GM12878 (cell line): Measurements from ENCODE around the gene WWTR1. TPM values are rescaled to one million over a fixed set of nuclear protein-coding genes. Genes with fewer than 3 reads are reported as not detected.

Experiments
- ATAC-seq: fragments of 200-7000 bp; cut with Tn5 transposase; 3 replicates; pipeline ENCODE4 v1.9.1; 2020; ENCODE audit warnings: mild to moderate bottlenecking, moderate library complexity
- BruUV-seq: library from RNA; stranded (reverse); fragments of 400-500 nt; replicated peaks from 2 replicates; lab custom pipeline; 2021; lab: Mats Ljungman, UMichigan
- CTCF ChIA-PET: fragments of 300-600 bp; sonication (Branson Sonifier 250); formaldehyde crosslinking; extraction: SDS; loops from one replicate; lab custom pipeline; 2021; ENCODE audit warnings: inconsistent platforms; lab: Yijun Ruan, JAX
- POLR2A ChIA-PET: fragments of 350-600 bp; formaldehyde crosslinking; extraction: SDS; loops from one replicate; lab custom pipeline; 2021; ENCODE audit warnings: inconsistent platforms; lab: Charles Lee
- RAD21 ChIA-PET: fragments of 300-600 bp; sonication (Branson Sonifier 250); formaldehyde crosslinking; loops from one replicate; lab custom pipeline; 2023; ENCODE audit warnings: antibody characterized with exemption; ENCODE audit not compliant: unreplicated experiment; lab: Charles Lee
- SMC1A ChIA-PET: fragments of 300-600 bp; sonication (Branson Sonifier 250); formaldehyde crosslinking; loops from one replicate; lab custom pipeline; 2023; ENCODE audit not compliant: unreplicated experiment, uncharacterized antibody; lab: Charles Lee
- DNase-seq: peaks from one replicate; pipeline ENCODE4 v3.0.0-alpha.2; 2011; ENCODE audit warnings: low read depth, low spot score
- FAIRE-seq: peaks from 3 replicates; lab custom pipeline; 2011; peaks lifted over from hg19 to GRCh38; lab: Jason Lieb, UNC
- H2AFZ ChIP-seq: 2 replicates; pipeline ENCODE4 v1.6.0; 2011; ENCODE audit warnings: low read depth, low read length, control low read depth; ENCODE audit not compliant: control insufficient read depth
- H3K27ac ChIP-seq: 2 replicates; pipeline ENCODE4 v1.5.1; 2011; ENCODE audit warnings: control low read depth; ENCODE audit not compliant: control insufficient read depth, insufficient read depth
- H3K27me3 ChIP-seq, 2 experiments: replicated peaks in 1 of 2; 2 replicates each; pipeline versions ENCODE4 v1.6.0 to v1.6.1; 2011; ENCODE audit warnings: low read length in 1 of 2; ENCODE audit not compliant: control insufficient read depth in 2 of 2, insufficient read depth in 2 of 2
- H3K36me3 ChIP-seq, 2 experiments: 2 replicates each; pipeline ENCODE4 v1.5.1; 2011; ENCODE audit warnings: low read length in 1 of 2; ENCODE audit not compliant: control insufficient read depth in 2 of 2, insufficient read depth in 2 of 2
- H3K4me1 ChIP-seq: 2 replicates; pipeline ENCODE4 v1.6.1; 2011; ENCODE audit warnings: mild to moderate bottlenecking, low read length, moderate library complexity, mixed read lengths; ENCODE audit not compliant: control insufficient read depth, insufficient read depth
- H3K4me2 ChIP-seq: 2 replicates; pipeline ENCODE4 v1.6.0; 2011; ENCODE audit warnings: control low read depth; ENCODE audit not compliant: control insufficient read depth, insufficient read depth
- H3K4me3 ChIP-seq: fragments of 200-600 bp; sonication (generic); 2 replicates; pipeline ENCODE4 v1.5.1; 2016
- H3K79me2 ChIP-seq: 2 replicates; pipeline ENCODE4 v1.6.0; 2011; ENCODE audit warnings: low read length; ENCODE audit not compliant: control insufficient read depth, insufficient read depth
- H3K9ac ChIP-seq: 2 replicates; pipeline ENCODE4 v1.8.0; 2011; ENCODE audit warnings: low read length, control low read depth, mixed read lengths; ENCODE audit not compliant: control insufficient read depth, insufficient read depth
- H3K9me3 ChIP-seq: replicated peaks from 3 replicates; pipeline ENCODE4 v1.5.1; 2011; ENCODE audit warnings: mild to moderate bottlenecking, low read length; ENCODE audit not compliant: control insufficient read depth, insufficient read depth
- H4K20me1 ChIP-seq: 2 replicates; pipeline ENCODE4 v1.6.0; 2011; ENCODE audit not compliant: control insufficient read depth, insufficient read depth
- ESRRA ChIP-seq: IDR thresholded peaks from 2 replicates; pipeline ENCODE4 v1.6.1; 2012; ENCODE audit warnings: mild to moderate bottlenecking, low read length, improper control_type of control experiment
- MTA2 ChIP-seq: fragments of 450-650 bp; IDR thresholded peaks from 2 replicates; pipeline ENCODE4 v1.6.1; 2016; ENCODE audit warnings: low read depth, mild to moderate bottlenecking, moderate library complexity
- NR2C1 ChIP-seq: fragments of 450-650 bp; IDR thresholded peaks from 2 replicates; pipeline ENCODE4 v1.6.1; 2017; ENCODE audit warnings: antibody characterized with exemption, mild to moderate bottlenecking, moderate library complexity
- TARDBP ChIP-seq: IDR thresholded peaks from 2 replicates; pipeline ENCODE4 v1.6.1; 2016; ENCODE audit warnings: borderline replicate concordance
- WGBS: methylation state at CpG from one replicate; pipeline ENCODE4 v1.1.6; 2016; ENCODE audit warnings: low lambda C conversion rate; ENCODE audit not compliant: insufficient replicate concordance, insufficient coverage; ENCODE audit errors: missing lambda C conversion rate; 5-methylcytosine and 5-hydroxymethylcytosine counted together
- in situ Hi-C: fragments of 300-500 bp; cut with MboI; formaldehyde crosslinking; loops from 9 replicates; pipeline ENCODE4 v1.14.3; 2018; ENCODE audit warnings: mixed read lengths
- intact Hi-C: fragments of 100-400 bp; cut with micrococcal nuclease; formaldehyde crosslinking; loops from one replicate; pipeline ENCODE4 v1.14.2; 2022; ENCODE audit not compliant: unreplicated experiment
- polyA plus RNA-seq, 11 experiments: library from polyadenylated mRNA; depleted of rRNA in 4 of 11; unstranded in 6 of 11; stranded (reverse) in 5 of 11; fragments of >200 nt; fragmentation: Nextera tagmentation in 4 of 11; fragmentation: Illumina TruSeq in 1 of 11; extraction: Ambion mirVana in 4 of 11; extraction: Trizol in 1 of 11; gene quantifications; 1 replicate in 1 of 11; 2 replicates in 10 of 11; pipeline versions ENCODE4 v1.2.1 to v1.2.3, GENCODE V29; 2011 to 2016; ENCODE audit warnings: inconsistent platforms in 2 of 11, missing spikeins in 2 of 11, low read depth in 1 of 11
- total RNA-seq, 4 experiments: library from RNA; depleted of rRNA in 3 of 4; stranded (reverse); fragments of >200 nt in 3 of 4; fragmentation: Illumina TruSeq in 1 of 4; extraction: Trizol in 1 of 4; gene quantifications; 2 replicates each; pipeline versions ENCODE4 v1.2.1 to v1.2.3, GENCODE V29; 2013 to 2021
- TF ChIP-seq, protein P1 (sequence below): IDR thresholded peaks from 2 replicates; pipeline ENCODE4 v1.6.1; 2011; ENCODE audit warnings: low read depth, low read length, improper control_type of control experiment, borderline replicate concordance
- TF ChIP-seq, protein P2 (sequence below): fragments of 150-350 bp; IDR thresholded peaks from 2 replicates; pipeline ENCODE4 v1.6.1; 2016; ENCODE audit warnings: low read depth, low read length

WWTR1 gene
- total and polyA plus RNA-seq, 10 of the 15 experiments (the other 5 are each of a cell fraction or from before 2014, with no cell fraction given), result 2.5 to 18.5 (median 5.8) TPM

DNA sequence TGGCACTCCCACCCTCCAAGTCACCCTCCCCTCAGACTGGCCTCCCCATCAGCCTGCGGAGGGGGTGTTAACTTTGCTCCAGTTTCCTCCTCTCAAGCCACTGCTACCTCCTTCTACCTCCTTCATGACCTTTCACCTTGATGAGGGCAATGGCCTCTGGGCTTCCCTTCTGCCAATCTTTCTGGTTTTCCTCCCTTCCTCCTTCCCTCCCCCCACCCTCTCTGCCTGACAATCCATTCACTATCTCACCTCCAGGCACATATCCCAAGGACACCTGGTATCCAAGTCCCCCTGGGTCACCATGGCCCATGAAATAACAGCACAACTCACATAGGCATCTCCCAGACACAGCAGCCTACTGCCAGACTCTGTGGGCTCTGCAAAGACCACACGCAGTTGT lies 80.0 kb downstream of the WWTR1 start:
- no TSS peak for BruUV-seq
- ATAC-seq, result no peak
- CTCF ChIA-PET, result interaction anchor here (1.1 to 12.3 kb wide), 3 partner anchors 7 to 231 kb away, joined by 3 to 147 read pairs (median 48); no protein-coding TSS in a partner anchor

More for the DNA sequence above, 80.0 kb downstream of the WWTR1 start:
- H3K79me2 ChIP-seq, result peaks cover 20% of the 10 kb centered on the region
- H3K27me3 ChIP-seq, result no peaks in the 10 kb centered on the region
- H3K9me3 ChIP-seq, result no peaks in the 10 kb centered on the region
- H3K36me3 ChIP-seq, result peaks cover 2% of the 10 kb centered on the region in 2 experiments; a peak in 2 of 4 replicates
- POLR2A ChIA-PET, result interaction anchor here (0.9 to 8.3 kb wide), 2 partner anchors 9 to 26 kb away, joined by 3 to 87 read pairs; no protein-coding TSS in a partner anchor
- intact Hi-C loops, result no loop called here
- no peak overlapping the region for H3K4me3 ChIP-seq
- H3K9ac ChIP-seq, result no peak overlapping the region
- FAIRE-seq, result no peak
- peaks cover 75% of the 10 kb centered on the region for H3K4me1 ChIP-seq
- in situ Hi-C loops, result loop anchor here (25.0 kb wide), 1 partner anchor 1266 kb away; no protein-coding TSS in a partner anchor
- H4K20me1 ChIP-seq, result no peaks in the 10 kb centered on the region
- RAD21 ChIA-PET, result interaction anchor here (1.8 to 5.1 kb wide), 5 partner anchors 9 to 140 kb away, joined by 4 to 117 read pairs (median 88); partner anchors contain the start of gene WWTR1
- WGBS, result 98% methylated on average over 2 of the region's 2 CpGs
- H3K4me2 ChIP-seq, result no peak overlapping the region
- no peak for DNase-seq
- no peak overlapping the region for H3K27ac ChIP-seq
- TF ChIP-seq, protein P1, sequence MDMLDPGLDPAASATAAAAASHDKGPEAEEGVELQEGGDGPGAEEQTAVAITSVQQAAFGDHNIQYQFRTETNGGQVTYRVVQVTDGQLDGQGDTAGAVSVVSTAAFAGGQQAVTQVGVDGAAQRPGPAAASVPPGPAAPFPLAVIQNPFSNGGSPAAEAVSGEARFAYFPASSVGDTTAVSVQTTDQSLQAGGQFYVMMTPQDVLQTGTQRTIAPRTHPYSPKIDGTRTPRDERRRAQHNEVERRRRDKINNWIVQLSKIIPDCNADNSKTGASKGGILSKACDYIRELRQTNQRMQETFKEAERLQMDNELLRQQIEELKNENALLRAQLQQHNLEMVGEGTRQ, result no peak
- TF ChIP-seq ESRRA, result no peak
- no peak for TF ChIP-seq MTA2
- peak; percentile 30; the same call in 1 of the 2 replicates for TF ChIP-seq NR2C1
- TF ChIP-seq, protein P2, sequence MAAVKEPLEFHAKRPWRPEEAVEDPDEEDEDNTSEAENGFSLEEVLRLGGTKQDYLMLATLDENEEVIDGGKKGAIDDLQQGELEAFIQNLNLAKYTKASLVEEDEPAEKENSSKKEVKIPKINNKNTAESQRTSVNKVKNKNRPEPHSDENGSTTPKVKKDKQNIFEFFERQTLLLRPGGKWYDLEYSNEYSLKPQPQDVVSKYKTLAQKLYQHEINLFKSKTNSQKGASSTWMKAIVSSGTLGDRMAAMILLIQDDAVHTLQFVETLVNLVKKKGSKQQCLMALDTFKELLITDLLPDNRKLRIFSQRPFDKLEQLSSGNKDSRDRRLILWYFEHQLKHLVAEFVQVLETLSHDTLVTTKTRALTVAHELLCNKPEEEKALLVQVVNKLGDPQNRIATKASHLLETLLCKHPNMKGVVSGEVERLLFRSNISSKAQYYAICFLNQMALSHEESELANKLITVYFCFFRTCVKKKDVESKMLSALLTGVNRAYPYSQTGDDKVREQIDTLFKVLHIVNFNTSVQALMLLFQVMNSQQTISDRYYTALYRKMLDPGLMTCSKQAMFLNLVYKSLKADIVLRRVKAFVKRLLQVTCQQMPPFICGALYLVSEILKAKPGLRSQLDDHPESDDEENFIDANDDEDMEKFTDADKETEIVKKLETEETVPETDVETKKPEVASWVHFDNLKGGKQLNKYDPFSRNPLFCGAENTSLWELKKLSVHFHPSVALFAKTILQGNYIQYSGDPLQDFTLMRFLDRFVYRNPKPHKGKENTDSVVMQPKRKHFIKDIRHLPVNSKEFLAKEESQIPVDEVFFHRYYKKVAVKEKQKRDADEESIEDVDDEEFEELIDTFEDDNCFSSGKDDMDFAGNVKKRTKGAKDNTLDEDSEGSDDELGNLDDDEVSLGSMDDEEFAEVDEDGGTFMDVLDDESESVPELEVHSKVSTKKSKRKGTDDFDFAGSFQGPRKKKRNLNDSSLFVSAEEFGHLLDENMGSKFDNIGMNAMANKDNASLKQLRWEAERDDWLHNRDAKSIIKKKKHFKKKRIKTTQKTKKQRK, result no peak
- no peak for TF ChIP-seq TARDBP
- TF ChIP-seq, all 136 proteins: peak for 1
- H2AFZ ChIP-seq, result no peak overlapping the region
- SMC1A ChIA-PET, result interaction anchor here (1.0 to 16.2 kb wide), 7 partner anchors 9 to 139 kb away, joined by 3 to 505 read pairs (median 33); partner anchors contain the start of gene WWTR1
